ENCODE data around the gene CFAP299. TPM values are rescaled to one million over a fixed set of nuclear protein-coding genes. Genes with fewer than 3 reads are reported as not detected.
"Not testable (repeated sequence)": the region's sequence is repeated elsewhere in the genome, so short reads cannot be mapped to it uniquely, and the experiment has no call there.

The CFAP299 gene
- total and polyA plus RNA-seq, 2 of the 8 experiments (the other 6 are each of a cell fraction or from before 2014, with no cell fraction given): not detected

GRCh38 chr4:80687736-80688135 is 352.2 kb downstream of the CFAP299 start:
- CTCF ChIA-PET (ENCODE audit: partially characterized antibody); H3K27ac ChIP-seq (ENCODE audit: low read depth, low read length); H2BK15ac ChIP-seq (ENCODE audit: low read length); H3K9ac ChIP-seq (replicated peaks in 1 of 4; ENCODE audit: extremely low read depth in 1 of 4, low read depth in 3 of 4, low read length in 3 of 4); H4K20me1 ChIP-seq (replicated peaks in 1 of 2; ENCODE audit: control insufficient read depth in 1 of 2, insufficient read depth in 2 of 2, low read length in 2 of 2); H4K5ac ChIP-seq (ENCODE audit: insufficient read length, low read depth, low read length); H3K9me3 ChIP-seq (ENCODE audit: insufficient read depth in 2 of 2, low read depth in 1 of 2, low read length in 1 of 2); H3K18ac ChIP-seq (ENCODE audit: extremely low read depth, low read length); H3K23ac ChIP-seq (ENCODE audit: insufficient read length); H3K4ac ChIP-seq (replicated peaks; ENCODE audit: insufficient read length, low read depth, low read length); H3K23me2 ChIP-seq (ENCODE audit: low read depth, low read length); H3K56ac ChIP-seq (replicated peaks; ENCODE audit: insufficient read length, low read depth, low read length); H4K91ac ChIP-seq (replicated peaks; ENCODE audit: insufficient read length, low read length); H3K14ac ChIP-seq (ENCODE audit: insufficient read length); FAIRE-seq; H2BK12ac ChIP-seq (ENCODE audit: low read depth, low read length); H3K4me1 ChIP-seq (replicated peaks in 1 of 4; ENCODE audit: control insufficient read depth in 3 of 4, insufficient read depth in 4 of 4, low read length in 3 of 4); H3K79me1 ChIP-seq (ENCODE audit: low read depth, low read length); H3K4me3 ChIP-seq (ENCODE audit: extremely low read depth in 1 of 4, insufficient read depth in 2 of 4, low read depth in 3 of 4, low read length in 4 of 4); H2AK5ac ChIP-seq (ENCODE audit: low read depth, low read length); H3K36me3 ChIP-seq (ENCODE audit: control insufficient read depth in 2 of 4, insufficient read depth in 4 of 4, low read length in 3 of 4); H2BK20ac ChIP-seq (ENCODE audit: low read length); H2AFZ ChIP-seq (ENCODE audit: low read length); H3K4me2 ChIP-seq (ENCODE audit: insufficient read depth in 1 of 2, low read depth in 2 of 2, low read length in 2 of 2); H4K8ac ChIP-seq (ENCODE audit: extremely low read depth, insufficient read depth, low read length); H3K79me2 ChIP-seq (ENCODE audit: control insufficient read depth in 1 of 2, insufficient read depth in 2 of 2, low read length in 2 of 2); H2BK5ac ChIP-seq (ENCODE audit: low read depth, low read length); H2BK120ac ChIP-seq (replicated peaks; ENCODE audit: low read depth, low read length); POLR2A ChIA-PET (ENCODE audit: partially characterized antibody); H3K27me3 ChIP-seq (replicated peaks in 1 of 4; ENCODE audit: control insufficient read depth in 3 of 4, extremely low read depth in 1 of 4, insufficient read depth in 3 of 4, low read length in 3 of 4): not testable (repeated sequence)
- WGBS, 2 experiments (ENCODE audit: extremely low coverage in 1 of 2, insufficient coverage in 1 of 2, insufficient read length in 1 of 2, insufficient replicate concordance in 2 of 2, low coverage in 1 of 2, low lambda C conversion rate in 2 of 2, missing lambda C conversion rate in 1 of 2): 93% methylated on average over 15 of the region's 23 CpGs; no CpG with 5 or more reads in 1 of the 2 experiments
- DNase-seq (ENCODE audit: low read depth in 1 of 2, low spot score in 2 of 2): peak in 1 of 2 experiments; percentile 46
